ENCODE data around the gene NR3C1. TPM values are rescaled to one million over a fixed set of nuclear protein-coding genes. Genes with fewer than 3 reads are reported as not detected.

The NR3C1 gene
- total and polyA plus RNA-seq, 7 donors = 5.5 to 65.6 (median 36.0) TPM

GRCh38 chr5:143229426-143229895 is 174.0 kb downstream of the NR3C1 start:
- no peaks in the 10 kb centered on the region for H3K9me3 ChIP-seq
- TF ChIP-seq CTCF (IDR thresholded peaks at IDR 0.05) (no peak), POLR2A (IDR thresholded peaks at IDR 0.05) (no peak), EP300 (IDR thresholded peaks at IDR 0.05) (no peak), POLR2AphosphoS5 (IDR thresholded peaks at IDR 0.05) (no peak)
- intact Hi-C loops (cut with DNase I) = no loop called here
- H3K36me3 ChIP-seq = no peaks in the 10 kb centered on the region
- H3K4me3 ChIP-seq = no peak overlapping the region
- H3K27ac ChIP-seq = no peak overlapping the region
- peak; percentile 38 for DNase-seq
- WGBS, 2 donors = 65 to 71% methylated on average over 8 of the region's 8 CpGs
- no peaks in the 10 kb centered on the region for H3K4me1 ChIP-seq
- no peaks in the 10 kb centered on the region for H3K27me3 ChIP-seq

- Histone ChIP-seq H3K27ac (no peak overlapping the region), H3K4me1 (peaks cover 0 to under 1% (median 0%) of the 10 kb centered on the region in 4 donors), H3K36me3 (no peaks in the 10 kb centered on the region), H3K9me3 (no peaks in the 10 kb centered on the region), H3K4me3 (no peak overlapping the region), H3K27me3 (no peaks in the 10 kb centered on the region)
- TF ChIP-seq CTCF (IDR thresholded peaks at IDR 0.05) = no peak
- no peak for TF ChIP-seq POLR2A (IDR thresholded peaks at IDR 0.05)
- no peak for TF ChIP-seq EP300 (IDR thresholded peaks at IDR 0.05)
- TF ChIP-seq POLR2AphosphoS5 (IDR thresholded peaks at IDR 0.05) = no peak
- intact Hi-C loops (cut with DNase I) = no loop called here
- peak; percentile 10 for DNase-seq
- 79 to 82% methylated on average over 8 of the region's 8 CpGs for WGBS, 2 donors
These were observed 174.7 kb downstream of the NR3C1 start for GRCh38 chr5:143228597-143229293.

Small RNA genes lying within 50 kb of the gene (small RNA-seq; reads per million reads assigned to genes)
- 0 reads per million in 3 donors for gene AC091925.2

Measured in sigmoid colon (tissue), 7 donors.